ENCODE measurements around the gene PPP1R3E.
"Not testable (repeated sequence)": the region's sequence is repeated elsewhere in the genome, so short reads cannot be mapped to it uniquely, and the experiment has no call there.

PPP1R3E gene

DNA sequence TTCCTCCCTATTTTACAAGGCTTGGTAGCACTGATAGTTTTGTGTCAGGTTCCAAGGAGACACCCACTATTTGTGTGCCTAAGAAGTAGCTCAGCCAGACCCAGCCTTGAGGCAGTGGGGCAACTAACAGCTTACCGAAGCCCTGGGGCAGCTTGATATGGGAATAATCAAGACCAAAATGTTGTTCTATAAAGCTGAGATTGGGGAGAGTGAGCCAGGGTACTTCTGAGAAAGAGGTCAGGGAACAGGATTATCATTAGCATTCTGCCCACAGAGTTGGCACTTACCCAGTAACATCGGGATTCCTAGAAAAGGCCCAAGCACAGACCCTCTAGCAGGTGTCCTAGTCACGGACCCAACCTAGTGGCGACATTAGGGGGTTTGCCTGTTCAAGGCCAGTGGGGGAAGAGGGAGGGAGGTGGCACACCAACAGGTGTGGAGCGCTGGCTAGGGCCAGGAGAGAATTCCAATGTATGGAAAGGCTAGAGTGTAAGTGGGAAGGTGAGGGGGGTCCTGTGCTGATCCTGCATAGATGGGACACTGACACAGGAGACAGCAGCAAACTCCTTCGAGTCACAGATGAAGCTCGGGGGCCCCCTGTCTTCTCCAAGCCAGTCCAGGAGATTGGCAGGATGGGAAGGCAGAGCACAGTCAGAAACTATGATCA lies 4.9 kb downstream of the PPP1R3E start:
- DNase-seq (ENCODE audit: low read depth), result no peak

GRCh38 chr14:23297096-23297495 lies 5.6 kb downstream of the PPP1R3E start:
- no peak for DNase-seq (ENCODE audit: low read depth)

GRCh38 chr14:23296012-23296777 lies 6.5 kb downstream of the PPP1R3E start:
- DNase-seq (ENCODE audit: low read depth), result no peak

DNA sequence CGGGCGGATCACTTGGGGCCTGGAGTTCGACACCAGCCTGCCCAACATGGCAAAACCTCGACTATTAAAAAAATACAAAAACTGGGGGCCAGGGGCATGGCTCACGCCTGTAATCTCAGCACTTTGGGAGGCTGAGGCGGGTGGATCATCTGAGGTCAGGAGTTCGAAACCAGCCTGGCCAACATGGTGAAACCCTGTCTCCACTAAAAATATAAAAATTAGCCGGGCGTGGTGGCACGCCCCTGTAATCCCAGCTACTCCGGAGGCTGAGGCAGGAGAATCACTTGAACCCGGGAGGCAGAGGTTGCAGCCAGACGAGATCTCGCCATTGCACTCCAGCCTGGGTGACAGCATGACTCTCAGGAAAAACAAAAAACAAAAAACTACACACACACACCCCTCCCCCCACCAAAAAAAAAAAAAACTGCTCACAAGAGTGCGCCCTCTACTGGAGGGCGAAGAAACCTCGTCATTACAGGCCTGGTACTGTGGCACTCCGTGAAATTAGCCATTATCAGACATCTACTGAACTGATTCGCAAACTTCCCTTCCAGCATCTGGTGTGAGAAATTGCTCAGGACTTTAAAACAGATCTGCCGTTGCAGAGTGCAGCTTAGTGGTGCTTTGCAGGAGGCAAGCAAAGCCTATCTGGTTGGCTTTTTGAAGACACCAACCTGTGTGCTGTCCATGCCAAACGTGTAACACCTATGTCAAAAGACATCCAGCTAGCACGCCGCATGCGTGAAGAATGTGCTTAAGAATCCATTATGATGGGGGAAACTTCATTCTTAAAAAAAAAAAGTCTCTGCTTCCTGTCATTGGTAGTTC lies 7.7 kb downstream of the PPP1R3E start:
- DNase-seq (ENCODE audit: low read depth), result peak; percentile 29

DNA sequence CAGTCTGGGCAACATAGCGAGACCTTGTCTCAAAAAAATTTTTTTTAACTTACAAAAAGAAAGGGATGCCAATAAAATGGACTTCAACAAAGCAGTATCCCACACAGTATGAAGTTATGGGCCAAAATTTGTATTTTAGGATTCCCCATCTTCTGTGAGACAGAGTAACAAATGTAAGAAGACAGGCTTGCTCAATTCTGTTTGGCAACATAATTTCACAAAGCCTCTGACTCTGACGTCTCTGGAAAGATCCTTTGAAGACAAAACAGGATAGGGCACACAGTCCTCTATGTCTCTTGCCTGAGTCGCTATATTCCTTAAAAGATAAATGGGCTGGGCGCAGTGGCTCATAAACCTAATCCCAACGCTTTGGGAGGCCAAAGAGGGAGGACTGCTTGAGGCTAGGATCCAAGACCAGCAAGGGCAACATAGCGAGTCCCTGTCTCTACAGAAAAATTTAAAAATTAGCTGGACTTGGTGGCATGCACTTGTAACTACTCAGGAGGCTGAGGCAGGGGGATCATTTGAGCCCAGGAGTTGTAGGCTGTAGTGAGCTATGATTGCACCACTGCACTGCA lies 15.7 kb downstream of the PPP1R3E start:
- peak; percentile 14 for DNase-seq (ENCODE audit: low read depth)

DNA sequence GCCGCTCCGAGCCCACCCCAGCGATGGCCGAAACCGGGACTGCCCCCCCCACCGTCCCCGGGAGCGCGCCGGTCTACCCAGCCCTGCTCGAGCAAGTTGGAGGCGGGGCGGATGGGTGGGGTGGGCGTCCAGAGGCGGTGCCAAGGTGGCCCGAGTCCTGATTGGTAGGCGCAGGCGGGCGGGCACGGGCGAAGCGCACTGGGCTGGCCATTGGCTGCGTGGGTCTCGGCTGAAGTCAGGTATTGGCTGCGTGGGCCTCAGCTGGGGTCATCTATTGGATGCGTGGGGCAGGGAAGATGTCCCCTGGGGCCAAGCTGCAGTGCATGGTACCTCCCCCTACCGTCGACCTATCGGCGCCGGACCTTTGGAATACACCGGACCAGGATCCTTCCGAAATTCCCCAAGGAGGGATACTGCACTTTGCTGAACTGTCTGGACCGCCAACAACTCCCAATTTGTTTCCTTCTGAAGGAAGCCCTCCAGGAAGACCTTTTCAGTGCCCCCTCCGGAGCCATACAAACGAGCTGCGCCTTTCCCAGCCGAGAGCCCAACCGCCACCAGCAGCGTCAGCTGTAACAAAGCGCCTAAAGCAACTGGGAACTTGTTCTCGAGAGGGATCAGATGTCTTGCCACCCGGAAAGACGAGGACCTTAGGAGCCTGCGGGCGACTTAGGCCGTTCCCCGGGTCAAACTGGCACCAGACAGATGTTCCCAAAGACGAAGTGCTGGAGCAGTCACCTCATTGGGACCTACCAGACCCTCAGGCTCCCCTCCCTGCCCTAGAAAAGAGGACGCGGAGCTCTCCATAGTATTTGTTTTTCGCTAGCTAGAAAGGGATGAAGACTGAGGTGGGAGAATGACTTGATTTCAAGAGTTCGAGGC lies 16.4 kb downstream of the PPP1R3E start, which contains the start of gene HOMEZ:
HOMEZ (minus strand) TSS at position 113 of the 882 bp plus-strand sequence. CDS start 180 bp downstream, outside the sequence.
- peak; percentile 99 for DNase-seq (ENCODE audit: low read depth)

DNA sequence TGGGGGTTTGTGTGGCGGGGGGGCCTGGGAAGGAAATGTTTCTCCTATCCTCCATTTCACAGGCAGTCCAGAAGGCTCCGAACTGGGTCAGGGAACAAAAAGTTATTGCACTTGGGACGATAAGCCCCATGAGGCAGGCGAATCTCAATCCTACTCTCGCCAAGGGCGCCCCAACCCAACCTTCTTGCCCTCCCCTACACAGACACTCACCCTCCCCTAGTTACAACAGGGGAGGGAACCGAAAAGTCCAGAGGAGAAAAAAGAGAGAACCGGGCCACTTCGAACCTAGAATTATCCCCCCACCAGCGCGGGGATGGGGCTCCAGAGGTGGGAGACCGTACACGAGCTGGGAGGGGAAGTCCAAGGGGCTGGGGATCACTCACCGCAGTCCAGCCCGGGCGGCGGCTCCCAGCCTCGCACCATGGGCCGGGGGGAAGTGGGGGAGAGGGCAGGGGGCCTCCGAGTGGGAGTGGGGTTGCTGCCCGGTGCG lies 17.1 kb downstream of the PPP1R3E start:
- DNase-seq (ENCODE audit: low read depth), result no peak

DNA sequence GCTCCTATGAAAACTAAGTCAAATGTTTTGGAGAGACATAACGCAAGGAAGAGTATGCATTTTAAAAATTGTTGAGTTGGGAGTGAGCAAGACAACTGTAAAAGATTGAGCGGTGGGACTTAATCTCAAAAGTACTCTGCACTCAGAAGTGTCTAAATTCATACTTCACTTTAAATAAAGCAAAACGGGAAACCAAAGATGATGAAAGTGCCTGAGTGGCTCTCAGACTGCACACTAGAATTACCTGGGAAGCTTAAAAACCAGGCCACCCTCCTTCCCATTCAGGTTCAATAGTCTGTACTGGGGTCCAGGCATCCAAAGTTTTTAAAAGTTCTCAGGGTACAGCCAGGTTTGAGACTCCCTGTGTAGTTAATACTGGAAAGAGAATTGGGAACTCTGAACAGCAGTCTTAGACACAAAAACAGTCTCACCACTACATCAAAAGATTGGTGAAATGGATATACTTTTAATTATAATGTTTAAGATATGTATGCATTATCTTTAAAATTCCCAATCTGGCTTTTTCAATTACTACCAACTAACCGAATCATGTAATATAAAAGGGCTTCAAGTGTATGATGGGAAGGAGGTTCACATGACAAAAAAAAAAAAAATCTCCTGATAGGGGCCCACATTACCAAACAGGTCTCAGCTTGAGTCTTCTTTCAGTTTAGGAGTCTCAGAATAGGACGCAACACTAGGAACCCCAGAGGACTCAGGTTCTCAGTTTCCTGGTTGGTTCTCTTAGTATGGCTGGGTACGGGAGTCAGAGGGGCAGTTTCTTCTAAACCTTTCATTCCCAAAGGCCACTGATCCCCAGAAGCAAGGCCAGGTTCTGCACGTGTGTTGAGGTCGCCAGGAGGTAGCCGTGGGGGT lies 17.8 kb downstream of the PPP1R3E start:
- DNase-seq (ENCODE audit: low read depth), result peak; percentile 37

- DNase-seq (ENCODE audit: low read depth), result no peak
Measured at GRCh38 chr14:23281247-23281646, 21.4 kb downstream of the PPP1R3E start.

DNA sequence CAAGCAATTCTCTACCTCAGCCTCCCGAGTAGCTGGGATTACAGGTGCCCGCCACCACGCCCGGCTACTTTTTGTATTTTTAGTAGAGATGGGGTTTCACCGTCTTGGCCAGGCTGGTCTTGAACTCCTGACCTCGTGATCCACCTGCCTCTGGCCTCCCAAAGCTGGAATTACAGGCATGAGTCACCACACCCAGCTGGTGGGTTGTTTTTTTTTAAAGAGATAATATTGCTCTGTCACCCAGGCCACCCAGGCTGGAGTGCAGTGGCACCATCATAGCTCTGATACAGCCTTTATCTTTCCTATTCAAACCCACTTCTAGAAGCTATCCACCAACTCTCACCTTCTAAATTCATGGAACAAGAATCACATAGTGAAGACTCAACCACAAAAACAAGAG lies 24.7 kb downstream of the PPP1R3E start:
- not testable (repeated sequence) for DNase-seq (ENCODE audit: low read depth)

- DNase-seq (ENCODE audit: low read depth), result no peak
Measured at GRCh38 chr14:23277189-23277588, 25.5 kb downstream of the PPP1R3E start.

- DNase-seq (ENCODE audit: low read depth), result no peak
Measured at GRCh38 chr14:23275412-23275811, 27.2 kb downstream of the PPP1R3E start.

GRCh38 chr14:23269193-23269592 lies 33.5 kb downstream of the PPP1R3E start:
- no peak for DNase-seq (ENCODE audit: low read depth)

GRCh38 chr14:23260849-23261248 lies 41.8 kb downstream of the PPP1R3E start:
- DNase-seq (ENCODE audit: low read depth), result not testable (repeated sequence)

DNA sequence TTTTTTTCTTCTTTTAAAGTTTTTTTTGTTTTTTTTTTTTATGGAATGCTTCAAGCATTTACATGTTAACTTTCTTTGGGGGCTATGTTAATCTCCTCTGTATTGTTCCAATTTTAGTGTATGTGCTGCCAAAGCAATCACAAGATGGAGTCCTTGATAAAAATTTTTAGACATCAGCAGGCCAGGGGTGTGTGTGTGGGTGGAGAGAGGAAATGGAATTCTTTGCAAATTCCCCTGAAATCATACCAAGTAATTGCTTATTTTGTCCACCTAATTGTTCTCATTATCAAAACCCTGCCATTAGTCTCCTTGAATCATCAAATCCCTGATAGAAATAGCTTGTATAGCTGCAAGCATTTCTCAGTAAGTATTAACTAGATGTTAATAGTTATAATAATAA lies 43.2 kb downstream of the PPP1R3E start:
- DNase-seq (ENCODE audit: low read depth), result no peak

DNA sequence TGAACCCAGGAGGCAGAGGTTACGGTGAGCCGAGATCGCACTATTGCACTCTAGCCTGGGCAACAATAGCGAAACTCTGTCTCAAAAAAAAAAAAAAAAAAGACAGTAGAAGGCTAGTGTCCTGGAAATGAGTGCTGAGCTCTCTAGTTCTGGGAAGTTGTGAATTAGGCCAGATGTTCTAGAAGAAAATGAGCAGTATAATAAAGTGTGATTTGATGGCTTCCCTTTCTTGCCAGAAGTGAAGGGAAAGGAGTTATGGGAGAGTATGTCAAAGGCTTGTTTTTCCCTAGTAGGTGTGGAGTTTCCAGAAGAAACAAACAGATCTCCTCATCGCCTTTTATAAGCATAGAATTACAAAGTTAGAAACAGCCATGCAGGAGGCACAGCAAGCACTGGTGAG lies 44.4 kb downstream of the PPP1R3E start:
- DNase-seq (ENCODE audit: low read depth), result no peak

- DNase-seq (ENCODE audit: low read depth), result no peak
Measured at GRCh38 chr14:23252420-23253333, 50.0 kb downstream of the PPP1R3E start.

DNA sequence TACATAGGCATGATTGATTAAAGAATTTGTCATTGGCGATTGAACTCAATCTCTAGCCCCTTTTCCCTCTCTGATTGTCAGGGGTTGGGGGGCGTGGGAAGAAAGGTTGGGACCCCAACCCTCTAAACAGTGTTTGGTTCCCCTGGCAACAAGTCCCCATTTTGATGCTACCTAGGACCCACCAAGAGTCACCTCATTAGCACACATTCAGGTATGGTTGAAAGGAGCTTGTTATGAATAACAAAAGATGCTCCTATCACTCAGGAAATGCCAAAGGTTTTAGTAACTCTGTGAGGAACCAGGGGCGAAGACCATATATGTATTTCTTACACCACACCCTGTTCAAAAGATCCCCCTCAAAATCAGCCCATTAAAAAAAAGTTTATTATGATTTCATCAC lies 50.7 kb downstream of the PPP1R3E start:
- no peak for DNase-seq (ENCODE audit: low read depth)

- DNase-seq (ENCODE audit: low read depth), result no peak
Measured at GRCh38 chr14:23249824-23250223, 52.8 kb downstream of the PPP1R3E start.
